ENCODE measurements around the gene KCNG2. TPM values are rescaled to one million over a fixed set of nuclear protein-coding genes. Genes with fewer than 3 reads are reported as not detected.
A peak's percentile ranks its signal among the peaks of the same experiment; 100 is the strongest.

The KCNG2 gene
- total and polyA plus RNA-seq, 2 of the 13 experiments (the other 11 are each of a cell fraction or from before 2014, with no cell fraction given): not detected

DNA sequence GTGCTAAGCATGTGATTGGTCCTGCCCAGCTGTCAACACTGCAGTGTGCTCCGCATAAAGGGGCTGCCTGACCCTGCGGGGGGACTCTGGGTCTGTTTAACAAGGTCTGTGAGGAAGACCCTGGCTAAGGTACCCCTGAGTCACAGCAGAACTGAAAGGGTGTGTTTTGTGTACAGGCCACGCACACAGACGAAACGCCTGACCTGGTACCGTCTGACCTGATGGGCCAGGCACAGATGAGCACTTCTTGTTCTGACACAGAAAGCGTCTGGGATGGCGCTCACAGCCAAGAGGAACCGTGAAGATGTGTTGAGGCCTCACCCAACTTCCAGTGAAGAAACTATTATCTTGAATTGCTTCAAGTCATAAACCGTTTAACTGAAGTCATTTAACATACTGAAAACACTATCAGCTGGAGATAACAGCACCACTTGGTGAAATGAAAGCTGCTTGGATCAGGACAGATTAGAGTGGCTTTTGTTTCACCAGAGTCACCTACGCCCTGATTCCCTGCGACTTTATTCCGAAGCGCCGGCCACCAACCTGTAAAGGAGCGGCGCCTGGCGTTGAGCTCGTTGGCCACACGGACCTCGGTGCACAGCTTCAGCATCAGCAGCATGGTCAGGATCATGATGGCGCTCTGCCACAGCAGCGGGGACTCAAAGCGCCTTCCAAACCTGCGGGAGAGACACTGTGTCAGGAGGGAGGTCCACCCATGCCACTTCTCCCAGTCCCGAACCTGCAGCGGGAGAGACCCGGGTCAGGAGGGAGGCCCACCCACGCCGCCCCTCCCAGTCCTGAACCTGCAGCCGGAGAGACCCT lies 145.3 kb downstream of the KCNG2 start:
- in situ Hi-C loops (cut with HindIII; ENCODE audit: extremely low pct_ligation_motif_present, low pct_unique_long_range_greater_than_20kb): no loop called here
- Histone ChIP-seq H2AFZ (ENCODE audit: low read length) (no peak overlapping the region), H3K27me3 (ENCODE audit: control insufficient read depth in 1 of 2, insufficient read depth in 2 of 2, low read length in 2 of 2) (no peaks in the 10 kb centered on the region), H3K36me3 (replicated peaks in 1 of 2; ENCODE audit: control insufficient read depth in 1 of 2, insufficient read depth in 2 of 2, low read length in 2 of 2) (peaks cover 12 to 41% of the 10 kb centered on the region in 2 experiments; a peak in 4 of 5 replicates), H3K9me3 (ENCODE audit: low read length) (no peaks in the 10 kb centered on the region), H3K4me3 (replicated peaks in 1 of 3; ENCODE audit: insufficient read depth in 1 of 3, low read depth in 2 of 3, low read length in 3 of 3) (no peak overlapping the region), H4K20me1 (ENCODE audit: insufficient read depth, low read length) (peaks cover 14% of the 10 kb centered on the region; the same call in 1 of the 2 replicates), H3K79me2 (ENCODE audit: insufficient read depth, low read length) (peaks cover 89% of the 10 kb centered on the region), H3K4me2 (ENCODE audit: low read depth, low read length) (no peak overlapping the region), H3K27ac (ENCODE audit: extremely low read length, insufficient read depth, low read length) (peak overlapping the region; percentile 26), H3K4me1 (ENCODE audit: insufficient read depth, low read length) (peaks cover 77% of the 10 kb centered on the region), H3K9ac (ENCODE audit: insufficient read depth, low read depth, low read length) (no peak overlapping the region)
- intact Hi-C loops (cut with micrococcal nuclease; ENCODE audit: unreplicated experiment): no loop called here
- WGBS (ENCODE audit: low lambda C conversion rate): 94% methylated on average over 28 of the region's 31 CpGs
- FAIRE-seq (no peak), ATAC-seq (no peak), DNase-seq (ENCODE audit: low spot score) (no peak)
- ChIA-PET POLR2A (no interaction called here), CTCF (ENCODE audit: low intra/inter-chr PET ratio, low total read pairs) (no interaction called here)
- BruUV-seq (replicated peaks): no TSS peak
- TF ChIP-seq ZNF317 (CRISPR knock-in tag; IDR thresholded peaks at IDR 0.05) (no peak), NFIC (IDR thresholded peaks at IDR 0.05; ENCODE audit: low read length) (no peak), ZNF343 (CRISPR knock-in tag; IDR thresholded peaks at IDR 0.05) (no peak), TIGD3 (CRISPR knock-in tag; IDR thresholded peaks at IDR 0.05; ENCODE audit: borderline replicate concordance) (no peak), MBNL3 (CRISPR knock-in tag; conservative IDR thresholded peaks at IDR 0.05) (no peak), ZNF274 (CRISPR knock-in tag; IDR thresholded peaks at IDR 0.05) (no peak), JUND (CRISPR knock-in tag; IDR thresholded peaks at IDR 0.05) (no peak), ZNF33A (CRISPR knock-in tag; IDR thresholded peaks at IDR 0.05; ENCODE audit: borderline replicate concordance) (no peak), FOXO4 (CRISPR knock-in tag; conservative IDR thresholded peaks at IDR 0.05) (no peak), ZNF850 (CRISPR knock-in tag; conservative IDR thresholded peaks at IDR 0.05) (no peak), AKNA (CRISPR knock-in tag; IDR thresholded peaks at IDR 0.05; ENCODE audit: borderline replicate concordance) (no peak), ZBTB34 (CRISPR knock-in tag; IDR thresholded peaks at IDR 0.05) (no peak)

Data from HepG2 (cell line).